Trophoblast cell (in vitro differentiated cells and primary cell): Measurements from ENCODE around the gene WSCD1.

Experiments used
- DNase-seq, 2 donors: peaks; one replicate each; pipeline ENCODE4 v3.0.0-alpha.2; 2016
- H2AFZ ChIP-seq: 2 replicates; pipeline ENCODE4 v1.6.1; 2013; ENCODE audit warnings: low read length, moderate library complexity, mild to moderate bottlenecking; ENCODE audit not compliant: insufficient read depth, poor library complexity
- H2AK5ac ChIP-seq: 2 replicates; pipeline ENCODE4 v1.6.1; 2013; ENCODE audit warnings: mild to moderate bottlenecking, low read length
- H2BK120ac ChIP-seq: 2 replicates; pipeline ENCODE4 v1.6.1; 2013; ENCODE audit warnings: low read length, mild to moderate bottlenecking, moderate library complexity; ENCODE audit not compliant: insufficient read depth, poor library complexity
- H2BK12ac ChIP-seq: 2 replicates; pipeline ENCODE4 v1.6.1; 2013; ENCODE audit warnings: mild to moderate bottlenecking, low read length, moderate library complexity
- H2BK5ac ChIP-seq: 2 replicates; pipeline ENCODE4 v1.6.1; 2013; ENCODE audit warnings: low read length, low read depth, moderate library complexity, mild to moderate bottlenecking; ENCODE audit not compliant: poor library complexity
- H3K14ac ChIP-seq: 2 replicates; pipeline ENCODE4 v1.6.1; 2013; ENCODE audit warnings: mild to moderate bottlenecking, low read length
- H3K18ac ChIP-seq: 2 replicates; pipeline ENCODE4 v1.6.1; 2013; ENCODE audit warnings: mild to moderate bottlenecking, low read length
- H3K23ac ChIP-seq: 2 replicates; pipeline ENCODE4 v1.6.1; 2013; ENCODE audit warnings: low read length
- H3K27ac ChIP-seq: 2 replicates; pipeline ENCODE4 v1.5.1; 2013; ENCODE audit warnings: low read depth, mild to moderate bottlenecking, inconsistent platforms, low read length, moderate library complexity
- H3K27me3 ChIP-seq: 2 replicates; pipeline ENCODE4 v1.6.1; 2013; ENCODE audit warnings: inconsistent platforms, mild to moderate bottlenecking, low read length, moderate library complexity; ENCODE audit not compliant: insufficient read depth
- H3K36me3 ChIP-seq, 2 experiments: 1 replicate in 1 of 2; 2 replicates in 1 of 2; pipeline ENCODE4 v1.6.1; 2013; ENCODE audit warnings: low read length in 2 of 2, mild to moderate bottlenecking in 2 of 2, moderate library complexity in 1 of 2; ENCODE audit not compliant: insufficient read depth in 2 of 2, control insufficient read depth in 1 of 2
- H3K4ac ChIP-seq: 2 replicates; pipeline ENCODE4 v1.6.1; 2013; ENCODE audit warnings: low read depth, mild to moderate bottlenecking, low read length, moderate library complexity
- H3K4me1 ChIP-seq, 2 experiments: 1 replicate in 1 of 2; 2 replicates in 1 of 2; pipeline ENCODE4 v1.6.1; 2013; ENCODE audit warnings: low read length in 2 of 2, mild to moderate bottlenecking in 2 of 2, moderate library complexity in 1 of 2; ENCODE audit not compliant: insufficient read depth in 2 of 2, control insufficient read depth in 1 of 2
- H3K4me2 ChIP-seq: 2 replicates; pipeline ENCODE4 v1.6.1; 2013; ENCODE audit warnings: inconsistent platforms, mild to moderate bottlenecking, low read length, moderate library complexity
- H3K4me3 ChIP-seq: 2 replicates; pipeline ENCODE4 v1.5.1; 2013; ENCODE audit warnings: mild to moderate bottlenecking, low read depth, low read length, inconsistent platforms
- H3K79me1 ChIP-seq: one replicate; pipeline ENCODE4 v1.6.1; 2013; ENCODE audit warnings: low read length
- H3K79me2 ChIP-seq: 2 replicates; pipeline ENCODE4 v1.6.1; 2013; ENCODE audit warnings: low read length, mild to moderate bottlenecking; ENCODE audit not compliant: control insufficient read depth, insufficient read depth, poor library complexity
- H3K9ac ChIP-seq: 2 replicates; pipeline ENCODE4 v1.6.1; 2013; ENCODE audit warnings: mild to moderate bottlenecking, low read length
- H3K9me3 ChIP-seq: 2 replicates; pipeline ENCODE4 v1.6.1; 2013; ENCODE audit warnings: low read depth, mild to moderate bottlenecking, control low read depth, inconsistent platforms, low read length; ENCODE audit not compliant: insufficient read depth
- H4K12ac ChIP-seq: 2 replicates; pipeline ENCODE4 v1.6.1; 2013; ENCODE audit warnings: low read depth, mild to moderate bottlenecking, low read length, moderate library complexity
- H4K8ac ChIP-seq: 2 replicates; pipeline ENCODE4 v1.6.1; 2013; ENCODE audit warnings: low read depth, mild to moderate bottlenecking, low read length, moderate library complexity
- H4K91ac ChIP-seq: one replicate; pipeline ENCODE4 v1.6.1; 2013; ENCODE audit warnings: low read depth, mild to moderate bottlenecking, low read length, moderate library complexity
- WGBS: extraction: QIAGEN DNeasy Blood & Tissue Kit; methylation state at CpG from one replicate; pipeline ENCODE4 v1.1.7; 2013; ENCODE audit warnings: missing lambda C conversion rate; ENCODE audit not compliant: insufficient read length, insufficient coverage; ENCODE audit errors: extremely low coverage; 5-methylcytosine and 5-hydroxymethylcytosine counted together

The WSCD1 gene

GRCh38 chr17:6139447-6139832 is 69.3 kb downstream of the WSCD1 start:
- no peak overlapping the region for H3K4me3 ChIP-seq
- H2BK120ac ChIP-seq, result no peak overlapping the region
- H3K36me3 ChIP-seq, result no peaks in the 10 kb centered on the region
- H3K14ac ChIP-seq, result no peak overlapping the region
- H3K4me1 ChIP-seq, result no peaks in the 10 kb centered on the region
- H3K4ac ChIP-seq, result no peak overlapping the region
- H3K18ac ChIP-seq, result no peak overlapping the region
- H4K8ac ChIP-seq, result no peak overlapping the region
- H4K91ac ChIP-seq, result no peak overlapping the region
- WGBS, result no CpG with 5 or more reads among the region's 8 CpGs
- no peak overlapping the region for H2AK5ac ChIP-seq
- H3K4me2 ChIP-seq, result no peak overlapping the region
- H2AFZ ChIP-seq, result no peak overlapping the region
- H2BK12ac ChIP-seq, result no peak overlapping the region
- H3K79me2 ChIP-seq, result no peaks in the 10 kb centered on the region
- no peak overlapping the region for H3K27ac ChIP-seq
- H3K9ac ChIP-seq, result no peak overlapping the region
- H3K79me1 ChIP-seq, result no peaks in the 10 kb centered on the region
- no peak overlapping the region for H3K23ac ChIP-seq
- DNase-seq, result no peak
- no peak overlapping the region for H4K12ac ChIP-seq
- H3K27me3 ChIP-seq, result no peaks in the 10 kb centered on the region
- no peak overlapping the region for H2BK5ac ChIP-seq
- no peaks in the 10 kb centered on the region for H3K9me3 ChIP-seq

DNA sequence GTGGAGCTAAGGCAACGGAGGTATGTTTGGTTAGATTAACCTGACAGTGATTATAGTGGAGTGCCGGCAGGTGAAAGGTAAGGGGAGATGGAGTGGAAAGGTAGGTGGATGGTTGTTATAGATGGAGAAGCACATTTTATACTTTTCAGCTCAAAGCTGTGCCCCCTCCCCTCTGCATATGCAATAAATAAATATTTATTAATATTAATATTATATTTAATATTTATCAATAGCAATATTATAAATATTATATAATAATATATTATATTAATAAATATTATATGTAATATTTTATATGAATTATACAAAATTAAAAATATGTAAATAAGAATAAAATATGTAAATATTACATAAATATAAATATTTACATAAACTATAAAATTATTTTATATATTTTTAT is 70.0 kb downstream of the WSCD1 start:
- no peak overlapping the region for H3K9ac ChIP-seq
- no peak overlapping the region for H2AK5ac ChIP-seq
- no peak overlapping the region for H2BK5ac ChIP-seq
- no peak overlapping the region for H4K8ac ChIP-seq
- no peak overlapping the region for H4K12ac ChIP-seq
- WGBS, result no CpG with 5 or more reads among the region's 2 CpGs
- no peaks in the 10 kb centered on the region for H3K79me1 ChIP-seq
- H3K36me3 ChIP-seq, result no peaks in the 10 kb centered on the region
- no peak for DNase-seq
- H3K14ac ChIP-seq, result no peak overlapping the region
- H3K18ac ChIP-seq, result no peak overlapping the region
- no peak overlapping the region for H4K91ac ChIP-seq
- H3K4ac ChIP-seq, result no peak overlapping the region
- H3K79me2 ChIP-seq, result no peaks in the 10 kb centered on the region
- no peaks in the 10 kb centered on the region for H3K4me1 ChIP-seq
- no peaks in the 10 kb centered on the region for H3K27me3 ChIP-seq
- no peaks in the 10 kb centered on the region for H3K9me3 ChIP-seq
- H2BK12ac ChIP-seq, result no peak overlapping the region
- no peak overlapping the region for H3K4me3 ChIP-seq
- no peak overlapping the region for H2BK120ac ChIP-seq
- H2AFZ ChIP-seq, result no peak overlapping the region
- H3K27ac ChIP-seq, result no peak overlapping the region
- H3K4me2 ChIP-seq, result no peak overlapping the region
- no peak overlapping the region for H3K23ac ChIP-seq

DNA sequence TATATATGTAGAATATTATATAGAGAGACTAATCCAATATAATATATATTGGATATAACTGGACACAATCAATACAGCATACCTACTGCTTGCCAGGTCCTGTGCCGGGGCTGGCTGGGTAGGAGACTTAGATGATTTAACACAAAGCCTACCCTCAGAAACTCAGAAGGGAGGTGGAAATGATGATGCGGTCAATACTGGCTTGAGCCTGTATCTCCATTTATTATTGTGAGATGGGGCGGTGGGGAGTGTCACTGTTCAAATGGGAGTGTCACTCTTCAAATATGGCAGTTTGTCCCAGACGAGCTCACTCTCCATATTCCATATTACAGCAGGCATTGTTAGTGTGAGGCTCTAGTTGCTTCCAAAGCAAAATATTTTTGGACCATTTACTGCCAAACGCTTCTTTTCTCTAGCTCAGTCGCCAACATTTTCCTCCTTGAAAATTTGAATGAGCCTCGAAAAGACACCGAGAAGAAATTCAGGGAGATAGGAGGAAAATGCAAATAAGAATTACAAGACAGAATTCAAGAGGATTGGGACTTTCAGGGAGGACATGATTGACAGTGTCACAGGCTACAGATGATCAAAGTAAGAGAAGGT is 70.7 kb downstream of the WSCD1 start:
- no peak for DNase-seq
- Histone ChIP-seq H3K9ac (no peak overlapping the region), H3K79me2 (no peaks in the 10 kb centered on the region), H3K23ac (no peak overlapping the region), H2AK5ac (no peak overlapping the region), H3K27me3 (no peaks in the 10 kb centered on the region), H3K4me3 (no peak overlapping the region), H2BK120ac (no peak overlapping the region), H2AFZ (no peak overlapping the region), H2BK5ac (no peak overlapping the region), H3K27ac (no peak overlapping the region), H3K36me3 (no peaks in the 10 kb centered on the region), H3K14ac (no peak overlapping the region), H4K8ac (no peak overlapping the region), H2BK12ac (no peak overlapping the region), H3K4me1 (no peaks in the 10 kb centered on the region), H4K12ac (no peak overlapping the region), H3K18ac (no peak overlapping the region), H3K79me1 (no peaks in the 10 kb centered on the region), H3K4ac (no peak overlapping the region), H3K9me3 (no peaks in the 10 kb centered on the region), H3K4me2 (no peak overlapping the region), H4K91ac (no peak overlapping the region)
- no CpG with 5 or more reads among the region's 8 CpGs for WGBS

- Histone ChIP-seq H2AK5ac (no peak overlapping the region), H2AFZ (no peak overlapping the region), H3K27me3 (no peaks in the 10 kb centered on the region), H3K23ac (no peak overlapping the region), H2BK12ac (no peak overlapping the region), H3K14ac (no peak overlapping the region), H3K79me2 (no peaks in the 10 kb centered on the region), H2BK5ac (no peak overlapping the region), H2BK120ac (no peak overlapping the region), H3K4me3 (no peak overlapping the region), H3K27ac (no peak overlapping the region), H3K79me1 (no peaks in the 10 kb centered on the region), H4K12ac (no peak overlapping the region), H3K9ac (no peak overlapping the region), H3K18ac (no peak overlapping the region), H4K91ac (no peak overlapping the region), H3K4me1 (no peaks in the 10 kb centered on the region), H3K4me2 (no peak overlapping the region), H4K8ac (no peak overlapping the region), H3K36me3 (no peaks in the 10 kb centered on the region), H3K4ac (no peak overlapping the region), H3K9me3 (no peaks in the 10 kb centered on the region)
- DNase-seq, result no peak
- no CpG with 5 or more reads among the region's 6 CpGs for WGBS
Observed at GRCh38 chr17:6142701-6143100, 72.5 kb downstream of the WSCD1 start.
